Lung (tissue), 12 donors: ENCODE results near the gene CABLES1. TPM values are rescaled to one million over a fixed set of nuclear protein-coding genes. Genes with fewer than 3 reads are reported as not detected.

Experiments used
- ATAC-seq: fragments of 200-7000 bp; cut with Tn5 transposase; one replicate; pipeline ENCODE4 v1.9.1; 2020; ENCODE audit warnings: moderate number of reproducible peaks; ENCODE audit not compliant: insufficient read depth, low FRiP score
- DNase-seq, 3 donors: peaks; one replicate each; pipeline ENCODE4 v3.0.0-alpha.2; 2013 to 2017
- H3K27ac ChIP-seq, 2 donors: one replicate each; pipeline ENCODE4 v1.5.1; 2013; ENCODE audit warnings: mild to moderate bottlenecking in 2 of 2, moderate library complexity in 2 of 2, control low read depth in 1 of 2, inconsistent platforms in 1 of 2, low read depth in 1 of 2, low read length in 1 of 2
- H3K27me3 ChIP-seq, 3 donors: one replicate each; pipeline ENCODE4 v1.5.1; 2013; ENCODE audit warnings: low read length in 2 of 3; ENCODE audit not compliant: control insufficient read depth in 3 of 3, insufficient read depth in 3 of 3
- H3K36me3 ChIP-seq, 4 donors: one replicate each; pipeline ENCODE4 v1.5.1; 2013; ENCODE audit warnings: low read length in 4 of 4, mild to moderate bottlenecking in 1 of 4, moderate library complexity in 1 of 4; ENCODE audit not compliant: control insufficient read depth in 4 of 4, insufficient read depth in 4 of 4
- H3K4me1 ChIP-seq, 5 donors: one replicate each; pipeline ENCODE4 v1.5.1; 2013; ENCODE audit warnings: low read length in 5 of 5, mild to moderate bottlenecking in 2 of 5, moderate library complexity in 1 of 5; ENCODE audit not compliant: control insufficient read depth in 5 of 5, insufficient read depth in 5 of 5
- H3K4me3 ChIP-seq: one replicate; pipeline ENCODE4 v1.5.1; 2013; ENCODE audit warnings: mild to moderate bottlenecking, control low read depth, moderate library complexity
- H3K9ac ChIP-seq, 2 donors: one replicate each; pipeline ENCODE4 v1.5.1; 2013; ENCODE audit warnings: low read length in 2 of 2, control low read depth in 1 of 2; ENCODE audit not compliant: insufficient read depth in 1 of 2
- H3K9me3 ChIP-seq, 4 donors: one replicate each; pipeline ENCODE4 v1.5.1; 2013; ENCODE audit warnings: low read length in 3 of 4, mild to moderate bottlenecking in 1 of 4, moderate library complexity in 1 of 4; ENCODE audit not compliant: control insufficient read depth in 4 of 4, insufficient read depth in 3 of 4
- WGBS, 2 donors: extraction: QIAGEN DNeasy Blood & Tissue Kit; methylation state at CpG; one replicate each; pipeline ENCODE4 v1.1.7; 2013; 5-methylcytosine and 5-hydroxymethylcytosine counted together
- polyA plus RNA-seq, 2 donors: library from polyadenylated mRNA; stranded (reverse); fragments of 200-250 nt; gene quantifications; one replicate each; pipeline ENCODE4 v1.2.1, GENCODE V29; 2013
- total RNA-seq, 2 donors: library from RNA; depleted of rRNA in 1 of 2; stranded (reverse); fragments of >200 nt in 1 of 2; gene quantifications; one replicate each; pipeline ENCODE4 v1.2.1, GENCODE V29; 2014 to 2021
- TF ChIP-seq, protein P1 (sequence below): IDR thresholded peaks from 2 replicates; pipeline ENCODE4 v1.5.1; 2012; ENCODE audit warnings: mild to moderate bottlenecking; ENCODE audit errors: control extremely low read depth, extremely low read depth
- donor health status: control.
- donor health status: control.
- donor health status: Bipolar disorder and iron deficiency.
- donor health status: healthy.
- donor health status: DM: yes; HTN: yes; CAD: no.

The CABLES1 gene
- total and polyA plus RNA-seq, 4 donors: 4.2 to 32.6 (median 14.7) TPM

DNA sequence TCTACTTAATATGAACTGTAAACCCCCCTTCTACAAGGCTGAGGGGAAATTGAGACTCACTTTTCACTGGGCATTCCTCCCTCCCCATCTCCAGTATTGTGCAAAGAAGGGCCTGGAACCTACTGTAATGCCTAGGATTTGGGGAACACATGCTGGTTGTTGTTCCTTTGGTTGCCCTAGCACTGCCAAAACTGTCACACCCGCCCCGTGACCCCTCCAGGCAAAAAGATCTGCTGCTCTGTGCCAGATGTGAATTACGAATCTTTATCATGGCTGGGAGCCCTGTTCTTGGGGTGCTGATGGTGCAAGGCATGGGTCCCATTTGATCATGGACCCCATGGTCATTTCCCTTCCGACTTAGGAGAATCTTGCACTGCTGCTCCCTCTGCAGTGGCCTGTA, 95.4 kb downstream of the CABLES1 start:
- 88 to 95% methylated on average over 4 of the region's 4 CpGs for WGBS, 2 donors
- H3K27me3 ChIP-seq: no peaks in the 10 kb centered on the region
- no peak overlapping the region for H3K9ac ChIP-seq
- peaks cover 0 to 2% (median 0%) of the 10 kb centered on the region in 4 donors for H3K36me3 ChIP-seq
- ATAC-seq (no peak), DNase-seq (no peak)
- peaks cover 0 to 2% (median 0%) of the 10 kb centered on the region in 4 donors for H3K9me3 ChIP-seq
- H3K4me3 ChIP-seq: no peak overlapping the region
- peak overlapping the region; percentile 29 to 71 for H3K27ac ChIP-seq
- TF ChIP-seq, protein P1, sequence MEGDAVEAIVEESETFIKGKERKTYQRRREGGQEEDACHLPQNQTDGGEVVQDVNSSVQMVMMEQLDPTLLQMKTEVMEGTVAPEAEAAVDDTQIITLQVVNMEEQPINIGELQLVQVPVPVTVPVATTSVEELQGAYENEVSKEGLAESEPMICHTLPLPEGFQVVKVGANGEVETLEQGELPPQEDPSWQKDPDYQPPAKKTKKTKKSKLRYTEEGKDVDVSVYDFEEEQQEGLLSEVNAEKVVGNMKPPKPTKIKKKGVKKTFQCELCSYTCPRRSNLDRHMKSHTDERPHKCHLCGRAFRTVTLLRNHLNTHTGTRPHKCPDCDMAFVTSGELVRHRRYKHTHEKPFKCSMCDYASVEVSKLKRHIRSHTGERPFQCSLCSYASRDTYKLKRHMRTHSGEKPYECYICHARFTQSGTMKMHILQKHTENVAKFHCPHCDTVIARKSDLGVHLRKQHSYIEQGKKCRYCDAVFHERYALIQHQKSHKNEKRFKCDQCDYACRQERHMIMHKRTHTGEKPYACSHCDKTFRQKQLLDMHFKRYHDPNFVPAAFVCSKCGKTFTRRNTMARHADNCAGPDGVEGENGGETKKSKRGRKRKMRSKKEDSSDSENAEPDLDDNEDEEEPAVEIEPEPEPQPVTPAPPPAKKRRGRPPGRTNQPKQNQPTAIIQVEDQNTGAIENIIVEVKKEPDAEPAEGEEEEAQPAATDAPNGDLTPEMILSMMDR: no peak
- peaks cover 6 to 31% (median 20%) of the 10 kb centered on the region in 5 donors for H3K4me1 ChIP-seq

DNA sequence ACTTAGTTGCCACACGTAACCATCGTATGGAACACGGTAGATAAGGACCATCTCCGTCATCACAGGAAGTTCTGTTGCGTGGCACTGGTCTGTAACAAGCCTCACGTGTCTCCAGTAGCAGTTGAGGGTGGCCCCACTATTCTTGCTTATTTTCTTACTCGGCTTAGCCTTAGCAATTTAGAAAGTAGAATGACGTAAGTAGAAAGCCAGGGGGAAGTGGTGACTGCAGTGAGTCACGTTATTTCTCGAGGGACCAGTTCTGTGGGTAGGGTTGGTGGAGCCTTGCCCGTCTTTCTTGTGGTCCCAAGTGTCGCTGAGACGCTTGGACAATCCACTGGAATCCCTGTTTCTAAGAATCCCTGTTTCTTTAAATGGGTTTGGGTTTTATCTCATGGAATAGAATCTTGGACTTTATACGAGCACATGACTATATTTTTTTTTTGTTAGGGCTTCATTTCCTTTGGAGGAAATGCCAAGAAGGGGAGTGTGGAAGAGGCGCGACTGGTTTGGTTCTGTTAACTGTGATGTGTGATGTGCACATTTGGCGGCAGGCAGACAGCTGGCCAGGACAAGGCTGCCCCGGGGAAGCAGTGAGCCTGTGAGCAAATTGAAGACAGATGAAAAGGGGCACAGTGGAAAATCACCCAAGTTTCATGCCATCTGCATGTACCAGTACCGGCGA, 96.2 kb downstream of the CABLES1 start:
- Histone ChIP-seq H3K27me3 (no peaks in the 10 kb centered on the region), H3K27ac (peak overlapping the region; percentile 7 to 55), H3K36me3 (peaks cover 0 to 2% (median 0%) of the 10 kb centered on the region in 4 donors), H3K4me1 (peaks cover 6 to 28% (median 18%) of the 10 kb centered on the region in 5 donors), H3K9ac (no peak overlapping the region), H3K4me3 (no peak overlapping the region), H3K9me3 (peaks cover 0 to 2% (median 0%) of the 10 kb centered on the region in 4 donors)
- DNase-seq (peak; percentile 49 to 80 (median 72)), ATAC-seq (peak; percentile 30)
- TF ChIP-seq, protein P1: no peak
- 26 to 42% methylated on average over 20 of the region's 20 CpGs for WGBS, 2 donors

DNA sequence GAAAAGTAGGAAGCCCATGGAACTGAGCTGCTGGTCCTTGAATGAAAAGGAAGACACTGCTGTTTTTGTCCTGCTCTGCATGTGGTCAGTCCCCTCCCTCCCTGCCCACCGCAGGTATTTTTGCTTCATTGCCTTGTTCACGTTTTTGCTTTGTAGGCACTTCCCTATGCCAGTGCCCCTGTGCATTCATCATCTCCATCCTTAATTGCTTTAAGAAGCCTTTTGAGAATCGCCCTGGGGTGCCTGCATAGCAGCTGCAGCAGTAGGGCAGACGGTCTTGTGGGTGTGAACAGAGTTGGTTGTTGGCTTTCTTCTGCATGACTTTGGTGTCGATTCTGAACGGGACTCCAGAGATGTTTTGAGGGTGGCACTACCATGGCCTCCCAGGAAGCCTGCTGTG, 97.0 kb downstream of the CABLES1 start:
- no peak for ATAC-seq
- DNase-seq: no peak
- H3K9me3 ChIP-seq: peaks cover 0 to 2% (median 0%) of the 10 kb centered on the region in 4 donors
- no peak overlapping the region for H3K4me3 ChIP-seq
- H3K36me3 ChIP-seq: peaks cover 0 to 6% (median 1%) of the 10 kb centered on the region in 4 donors
- 82 to 91% methylated on average over 6 of the region's 6 CpGs for WGBS, 2 donors
- TF ChIP-seq, protein P1: no peak
- H3K9ac ChIP-seq: no peak overlapping the region
- H3K27ac ChIP-seq: no peak overlapping the region
- H3K4me1 ChIP-seq: peaks cover 0 to 25% (median 20%) of the 10 kb centered on the region in 5 donors
- H3K27me3 ChIP-seq: no peaks in the 10 kb centered on the region
